Measurements from ENCODE around the gene IMMP2L.

- TF ChIP-seq POLR2A (IDR thresholded peaks at IDR 0.05; ENCODE audit: low read depth, low read length) (no peak), CTCF (IDR thresholded peaks at IDR 0.05; ENCODE audit: extremely low read depth in 1 of 2, insufficient read depth in 1 of 2, low read depth in 1 of 2, low read length in 2 of 2) (no peak), EZH2 (IDR thresholded peaks at IDR 0.05; ENCODE audit: borderline replicate concordance, low read depth, low read length, severe bottlenecking) (no peak), MYC (IDR thresholded peaks at IDR 0.05; ENCODE audit: low read depth, low read length) (no peak), POLR2AphosphoS5 (IDR thresholded peaks at IDR 0.05; ENCODE audit: insufficient read depth, low read depth, low read length) (no peak), JUN (IDR thresholded peaks at IDR 0.05; ENCODE audit: borderline replicate concordance, insufficient read depth, insufficient read length, low read depth) (no peak), MAX (IDR thresholded peaks at IDR 0.05; ENCODE audit: insufficient read depth, insufficient read length) (no peak), GATA2 (IDR thresholded peaks at IDR 0.05; ENCODE audit: insufficient read depth, insufficient read length, low read depth, low read length) (no peak)
Observed at GRCh38 chr7:111184987-111185386, 377.3 kb downstream of the IMMP2L start.
